Brain pericyte (primary cell): ENCODE results near the gene VTI1A.

Experiments
- DNase-seq: peaks from one replicate; pipeline ENCODE4 v3.0.0-alpha.2; 2012; ENCODE audit warnings: low read depth, low spot score

Gene VTI1A

DNA sequence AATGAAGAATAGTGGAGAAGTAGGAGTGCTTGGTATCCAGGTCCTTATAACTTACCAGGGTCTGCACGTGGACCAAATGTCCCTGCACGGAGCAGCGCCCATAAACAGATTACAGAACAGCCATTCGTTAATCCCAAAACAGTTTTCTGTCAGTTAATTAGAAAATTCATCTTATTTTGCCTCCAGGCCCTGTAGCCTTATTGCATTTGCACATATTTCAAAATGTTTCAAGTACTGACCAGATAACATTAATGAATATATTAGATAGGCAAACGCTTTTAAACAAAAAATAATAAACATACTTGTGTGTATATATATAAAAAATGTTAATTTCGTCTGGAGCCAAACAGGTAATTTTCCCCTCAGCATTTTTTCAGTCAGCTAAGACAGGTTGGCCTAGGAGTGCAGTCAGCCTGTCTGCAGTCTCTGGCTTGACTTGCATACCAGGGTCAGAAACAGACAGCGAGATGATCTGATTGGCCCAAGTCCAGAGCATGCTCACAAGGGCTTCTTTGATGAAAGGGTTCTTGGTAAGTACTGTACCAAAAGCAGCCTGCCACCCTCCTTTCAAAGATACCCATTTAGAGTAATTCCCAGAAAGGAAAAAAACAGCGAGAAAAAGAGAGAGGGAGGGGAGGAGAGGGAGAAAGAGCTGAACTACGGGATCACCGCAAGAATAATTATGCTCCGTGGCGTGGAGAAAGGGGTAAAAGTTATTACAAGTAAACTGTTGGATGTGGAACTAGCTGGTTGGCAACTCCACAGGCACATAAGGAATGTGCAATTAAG, 308.6 kb downstream of the VTI1A start:
- DNase-seq: no peak

DNA sequence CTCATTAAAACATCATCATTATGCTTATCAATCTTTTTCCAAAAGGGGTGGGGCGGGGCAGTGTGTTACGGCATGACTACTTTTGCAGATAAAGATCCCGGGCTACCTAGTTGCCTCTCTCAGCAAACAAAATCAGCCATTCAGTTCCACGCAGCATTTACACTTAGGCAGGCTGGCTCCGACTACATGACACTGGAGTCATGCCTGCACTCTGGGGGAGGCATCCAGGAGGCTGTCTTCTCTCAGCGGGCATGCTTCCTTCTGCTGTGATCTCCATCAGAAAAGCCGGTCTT, 309.2 kb downstream of the VTI1A start:
- DNase-seq: no peak

GRCh38 chr10:112758961-112759360, 311.9 kb downstream of the VTI1A start:
- DNase-seq: no peak

DNA sequence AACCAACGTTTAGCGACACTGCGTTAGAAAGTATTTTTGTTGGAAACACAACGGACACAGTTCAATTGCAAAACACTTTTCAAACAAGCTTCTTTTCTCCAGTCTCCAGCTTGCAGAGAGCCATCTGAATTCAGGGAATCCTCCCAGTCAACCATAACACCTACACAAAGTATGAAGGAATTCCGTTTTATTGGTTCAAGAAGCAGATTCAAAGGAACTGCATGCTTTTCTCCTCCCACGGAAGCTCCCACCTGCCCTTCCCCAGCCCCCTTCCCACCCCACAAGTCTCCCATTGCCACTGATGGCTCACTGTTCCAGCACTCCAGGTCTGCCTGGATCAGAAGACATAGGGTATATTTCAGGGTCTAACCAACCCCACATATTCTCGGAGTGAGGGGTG, 312.5 kb downstream of the VTI1A start:
- no peak for DNase-seq

GRCh38 chr10:112761256-112761655, 314.2 kb downstream of the VTI1A start:
- no peak for DNase-seq

DNA sequence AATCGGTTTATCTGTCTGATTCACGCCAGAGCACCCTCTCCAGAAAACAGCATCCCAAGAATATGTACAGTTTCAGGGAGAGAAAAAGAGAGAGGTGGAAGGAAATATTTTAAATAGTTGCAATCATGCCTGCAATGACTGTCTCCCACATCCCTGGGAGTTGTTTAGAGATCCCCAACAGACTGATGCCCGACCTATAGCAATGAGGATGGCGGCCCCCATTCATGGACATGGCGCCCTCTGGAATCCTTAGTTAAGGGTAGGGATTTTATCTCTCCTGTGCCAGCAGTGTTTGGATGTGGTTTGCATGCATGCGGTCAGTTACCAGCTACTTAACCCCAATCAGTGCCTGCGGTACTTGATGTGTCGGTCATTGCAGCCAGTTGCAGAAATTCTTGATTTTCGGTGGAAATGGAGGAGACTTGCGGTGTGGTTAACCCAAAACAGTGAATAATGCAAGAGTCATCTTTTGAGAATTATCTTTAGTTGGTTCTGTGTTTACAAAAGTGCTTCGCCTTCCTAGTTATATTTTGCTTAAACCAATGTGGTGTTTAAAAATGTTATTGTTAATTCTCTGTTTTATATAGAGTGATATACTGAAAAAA, 317.0 kb downstream of the VTI1A start:
- no peak for DNase-seq

- DNase-seq: no peak
Measured at GRCh38 chr10:112765717-112766235, 318.8 kb downstream of the VTI1A start.

DNA sequence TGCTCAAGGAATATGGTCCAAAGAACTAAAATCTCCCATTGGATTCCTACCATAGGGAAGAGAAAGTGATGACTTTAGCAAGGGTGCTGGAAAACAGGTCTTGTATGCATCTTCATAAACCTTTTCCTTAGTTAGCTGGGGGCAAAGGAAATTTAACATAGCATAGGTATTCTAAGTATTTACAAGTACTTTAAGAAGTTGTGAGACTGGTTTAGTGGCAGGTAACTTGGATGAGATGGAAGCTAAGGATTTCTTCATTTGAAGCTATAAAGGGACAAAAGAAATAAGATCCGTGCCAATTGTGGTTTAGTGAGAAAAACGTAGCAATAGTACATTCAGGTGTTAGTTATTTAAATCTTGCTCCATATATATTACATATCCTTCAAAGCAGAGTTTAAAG, 319.6 kb downstream of the VTI1A start:
- DNase-seq: no peak

GRCh38 chr10:112767156-112767555, 320.1 kb downstream of the VTI1A start:
- DNase-seq: no peak

GRCh38 chr10:112768121-112768520, 321.1 kb downstream of the VTI1A start:
- DNase-seq: no peak

- DNase-seq: no peak
Measured at GRCh38 chr10:112769081-112769480, 322.1 kb downstream of the VTI1A start.

- DNase-seq: no peak
Measured at GRCh38 chr10:112769611-112770370, 322.8 kb downstream of the VTI1A start.

- no peak for DNase-seq
Measured at GRCh38 chr10:112771733-112772132, 324.7 kb downstream of the VTI1A start.

- no peak for DNase-seq
Measured at GRCh38 chr10:112773783-112774182, 326.8 kb downstream of the VTI1A start.

DNA sequence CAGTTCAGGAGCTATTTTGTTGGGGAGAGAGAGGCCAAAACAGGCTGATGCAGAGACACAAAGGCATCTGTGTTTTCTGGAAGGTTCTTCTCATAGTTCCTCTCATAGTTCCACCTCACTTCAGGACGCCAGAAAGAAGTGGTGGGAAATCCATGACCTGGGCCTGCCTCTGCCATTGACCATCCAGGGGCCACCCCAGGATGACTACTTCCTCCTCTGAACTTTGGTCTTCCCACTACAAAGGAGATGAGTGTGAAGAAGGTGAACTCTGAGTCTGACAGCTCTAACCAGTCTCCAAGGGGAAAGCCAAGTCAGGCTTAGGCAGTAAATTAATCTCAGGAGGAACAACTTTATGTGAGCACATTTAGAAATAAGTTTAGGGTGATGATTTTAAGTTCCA, 327.2 kb downstream of the VTI1A start:
- DNase-seq: no peak

- DNase-seq: no peak
Measured at GRCh38 chr10:112774798-112775197, 327.8 kb downstream of the VTI1A start.

- DNase-seq: no peak
Measured at GRCh38 chr10:112775381-112775780, 328.4 kb downstream of the VTI1A start.

DNA sequence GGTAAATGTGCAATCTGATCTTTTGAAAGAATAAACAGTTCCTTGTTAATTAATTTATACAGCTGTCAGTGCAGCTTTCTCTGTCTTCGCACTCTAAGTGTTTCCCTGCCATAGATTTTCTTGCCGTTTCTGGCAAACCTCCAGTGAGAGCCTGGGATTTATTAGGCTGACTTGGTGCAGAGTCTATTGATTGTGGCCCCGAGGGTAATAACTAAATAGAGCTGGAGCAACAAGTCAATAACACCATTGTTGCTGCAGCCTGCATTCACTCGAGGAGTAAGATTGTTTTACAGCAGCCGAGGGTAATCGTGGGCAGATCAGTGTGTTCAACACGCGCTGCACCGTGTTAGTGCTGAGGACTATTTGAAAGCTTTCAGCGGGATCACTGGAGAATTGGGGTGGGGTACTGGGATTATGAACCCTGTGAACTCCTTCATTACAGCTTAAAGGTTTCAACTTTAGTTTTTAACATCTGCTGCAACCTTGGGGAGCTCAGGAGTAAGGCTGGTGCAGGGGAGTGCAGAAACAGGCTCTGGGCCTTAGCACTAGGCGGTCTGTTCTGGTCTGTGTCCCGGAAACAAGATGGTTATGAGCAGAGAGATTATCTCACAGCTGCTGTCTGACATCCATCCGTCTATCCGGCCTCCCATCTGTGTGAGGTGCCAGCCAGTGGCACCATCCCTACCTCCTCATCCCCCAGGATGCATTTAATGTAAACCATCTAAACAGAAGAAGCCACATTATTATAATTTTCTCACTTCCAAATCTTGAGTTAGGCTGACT, 329.1 kb downstream of the VTI1A start:
- no peak for DNase-seq

GRCh38 chr10:112778579-112778978, 331.6 kb downstream of the VTI1A start:
- DNase-seq: no peak

GRCh38 chr10:112779025-112779770, 332.2 kb downstream of the VTI1A start:
- DNase-seq: no peak
